Measurements from ENCODE around the gene DNAJB11. TPM values are rescaled to one million over a fixed set of nuclear protein-coding genes. Genes with fewer than 3 reads are reported as not detected.

Gene DNAJB11
- total RNA-seq, 1 donor from 2014 or later: 34.6 TPM

GRCh38 chr3:186614597-186615483 is 44.3 kb downstream of the DNAJB11 start:
- Histone ChIP-seq H3K4me1 (no peaks in the 10 kb centered on the region), H3K27ac (no peak overlapping the region), H3K27me3 (no peaks in the 10 kb centered on the region), H3K9me3 (no peaks in the 10 kb centered on the region), H3K4me3 (no peak overlapping the region), H3K36me3 (no peaks in the 10 kb centered on the region)
- no peak for DNase-seq (ENCODE audit: extremely low spot score in 2 of 2)
- TF ChIP-seq POLR2A (IDR thresholded peaks at IDR 0.05): no peak
- peak in 1 of 2 donors; percentile 35 for TF ChIP-seq POLR2AphosphoS5 (IDR thresholded peaks at IDR 0.05; ENCODE audit: insufficient read depth in 1 of 2, low read depth in 1 of 2)
- peak; percentile 80 to 88 (median 85) for TF ChIP-seq CTCF (IDR thresholded peaks at IDR 0.05)
- intact Hi-C loops (cut with DNase I): no loop called here

- Histone ChIP-seq H3K36me3 (no peaks in the 10 kb centered on the region), H3K9me3 (no peaks in the 10 kb centered on the region), H3K4me3 (no peak overlapping the region), H3K27me3 (no peaks in the 10 kb centered on the region), H3K4me1 (no peaks in the 10 kb centered on the region), H3K27ac (no peak overlapping the region)
- DNase-seq (ENCODE audit: extremely low spot score in 2 of 2): no peak
- TF ChIP-seq POLR2AphosphoS5 (IDR thresholded peaks at IDR 0.05; ENCODE audit: insufficient read depth in 1 of 2, low read depth in 1 of 2) (no peak), POLR2A (IDR thresholded peaks at IDR 0.05) (no peak), CTCF (IDR thresholded peaks at IDR 0.05) (no peak)
- intact Hi-C loops (cut with DNase I): no loop called here
Measured at GRCh38 chr3:186616299-186616617, 45.7 kb downstream of the DNAJB11 start.

- TF ChIP-seq CTCF (IDR thresholded peaks at IDR 0.05) (peak; percentile 48 to 82 (median 70)), POLR2AphosphoS5 (IDR thresholded peaks at IDR 0.05; ENCODE audit: insufficient read depth in 1 of 2, low read depth in 1 of 2) (peak; percentile 37 to 48), POLR2A (IDR thresholded peaks at IDR 0.05) (no peak)
- intact Hi-C loops (cut with DNase I): no loop called here
- Histone ChIP-seq H3K9me3 (no peaks in the 10 kb centered on the region), H3K36me3 (no peaks in the 10 kb centered on the region), H3K27me3 (no peaks in the 10 kb centered on the region), H3K4me3 (peak overlapping the region; percentile 5 to 12), H3K4me1 (no peaks in the 10 kb centered on the region), H3K27ac (no peak overlapping the region)
- DNase-seq (ENCODE audit: extremely low spot score in 2 of 2): no peak
Measured at GRCh38 chr3:186617036-186617946, 46.8 kb downstream of the DNAJB11 start.

- Histone ChIP-seq H3K4me1 (no peaks in the 10 kb centered on the region), H3K4me3 (no peak overlapping the region), H3K27me3 (no peaks in the 10 kb centered on the region), H3K36me3 (no peaks in the 10 kb centered on the region), H3K9me3 (no peaks in the 10 kb centered on the region), H3K27ac (no peak overlapping the region)
- intact Hi-C loops (cut with DNase I): no loop called here
- TF ChIP-seq POLR2A (IDR thresholded peaks at IDR 0.05): no peak
- TF ChIP-seq POLR2AphosphoS5 (IDR thresholded peaks at IDR 0.05; ENCODE audit: insufficient read depth in 1 of 2, low read depth in 1 of 2): no peak
- TF ChIP-seq CTCF (IDR thresholded peaks at IDR 0.05): no peak
- no peak for DNase-seq (ENCODE audit: extremely low spot score in 2 of 2)
Measured at GRCh38 chr3:186618318-186618938, 47.9 kb downstream of the DNAJB11 start.

All from vagina (tissue), 2 donors.